Measurements from ENCODE around the gene CLEC4A.
"Not testable (repeated sequence)": the region's sequence is repeated elsewhere in the genome, so short reads cannot be mapped to it uniquely, and the experiment has no call there.

The CLEC4A gene

GRCh38 chr12:8123124-8123912, at the start of gene CLEC4A:
CLEC4A (plus strand) TSS chr12:8123617; CDS start chr12:8123879, 262 bp downstream.
- DNase-seq (ENCODE audit: low spot score), result no peak

DNA sequence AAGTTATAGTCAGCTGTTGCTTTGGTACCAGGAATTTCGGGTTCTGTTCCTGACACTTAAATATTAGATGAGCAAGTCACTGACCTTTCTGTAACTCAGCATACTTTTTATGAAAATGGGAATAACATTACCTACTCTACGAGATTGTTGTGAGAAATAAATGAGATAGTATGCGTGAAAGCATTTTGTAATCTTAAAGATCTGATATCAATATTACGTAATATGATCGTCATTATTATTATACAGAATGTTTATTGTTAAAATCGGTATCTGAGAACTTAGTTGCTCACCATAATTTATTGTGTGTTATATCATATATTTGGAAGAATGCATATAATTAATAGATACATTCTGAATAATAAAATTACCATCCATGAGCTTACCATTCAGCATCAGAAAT, 47.5 kb upstream of the CLEC4A start:
- no peak for DNase-seq (ENCODE audit: low spot score)

GRCh38 chr12:8076366-8076765, 47.1 kb upstream of the CLEC4A start:
- DNase-seq (ENCODE audit: low spot score), result no peak

GRCh38 chr12:8077207-8077606, 46.2 kb upstream of the CLEC4A start:
- DNase-seq (ENCODE audit: low spot score), result no peak

DNA sequence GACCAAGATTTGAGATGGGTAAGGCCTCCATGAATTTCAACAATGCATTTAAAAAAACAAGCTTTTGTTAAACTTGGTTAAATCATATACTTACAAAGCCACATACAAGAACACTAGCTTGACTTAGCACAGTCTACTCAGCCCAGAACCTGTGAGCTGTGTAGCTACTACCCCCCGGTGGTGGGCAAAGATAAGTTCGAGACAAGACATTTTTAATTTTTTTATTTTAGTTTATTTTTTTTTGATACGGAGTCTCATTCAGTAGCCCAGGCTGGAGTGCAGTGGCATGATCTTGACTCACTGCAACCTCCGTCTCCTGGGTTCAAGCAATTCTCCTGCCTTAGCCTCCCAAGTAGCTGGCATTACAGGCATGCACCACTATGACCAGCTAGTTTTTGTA, 45.0 kb upstream of the CLEC4A start:
- DNase-seq (ENCODE audit: low spot score), result peak; percentile 55

- DNase-seq (ENCODE audit: low spot score), result no peak
Measured at GRCh38 chr12:8078916-8079315, 44.5 kb upstream of the CLEC4A start.

GRCh38 chr12:8080120-8080519, 43.3 kb upstream of the CLEC4A start:
- DNase-seq (ENCODE audit: low spot score), result no peak

- DNase-seq (ENCODE audit: low spot score), result no peak
Measured at GRCh38 chr12:8081251-8081920, 42.0 kb upstream of the CLEC4A start.

DNA sequence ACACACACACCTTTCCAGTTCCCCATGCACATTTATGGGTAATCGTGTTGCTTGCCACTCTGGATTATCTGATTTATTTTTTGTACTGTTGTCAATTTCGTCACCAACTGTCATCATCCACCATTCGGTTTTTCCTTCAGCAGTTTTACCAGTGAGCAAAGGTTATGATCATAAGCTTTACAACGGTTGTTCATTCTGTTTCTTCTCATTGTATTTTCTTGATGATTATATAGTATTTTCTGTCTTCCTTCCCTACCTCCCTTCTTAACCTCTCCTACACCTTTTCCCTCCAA, 40.7 kb upstream of the CLEC4A start:
- DNase-seq (ENCODE audit: low spot score), result no peak

GRCh38 chr12:8084351-8084750, 39.1 kb upstream of the CLEC4A start:
- DNase-seq (ENCODE audit: low spot score), result not testable (repeated sequence)

GRCh38 chr12:8087666-8088065, 35.8 kb upstream of the CLEC4A start:
- DNase-seq (ENCODE audit: low spot score), result no peak

- DNase-seq (ENCODE audit: low spot score), result no peak
Measured at GRCh38 chr12:8088574-8088973, 34.8 kb upstream of the CLEC4A start.

- not testable (repeated sequence) for DNase-seq (ENCODE audit: low spot score)
Measured at GRCh38 chr12:8089277-8089676, 34.1 kb upstream of the CLEC4A start.

DNA sequence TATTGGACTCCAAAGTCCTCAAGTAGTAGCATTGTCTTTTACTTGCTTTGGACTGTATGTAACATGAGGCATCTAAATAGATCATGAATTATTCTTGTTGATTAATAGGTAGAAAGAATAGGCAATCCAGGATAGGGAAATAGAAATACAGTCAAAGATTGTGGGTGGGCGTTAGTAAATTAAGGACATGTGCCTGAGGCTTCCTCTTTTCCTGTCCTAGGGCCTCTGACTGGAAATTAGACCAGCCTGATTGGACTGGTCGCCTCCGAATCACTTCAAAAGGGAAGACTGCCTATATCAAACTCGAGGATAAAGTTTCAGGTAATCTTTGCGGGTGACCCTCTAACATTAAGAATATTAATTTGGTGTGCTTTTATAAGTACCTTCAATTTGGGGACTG, 33.7 kb upstream of the CLEC4A start:
- no peak for DNase-seq (ENCODE audit: low spot score)

GRCh38 chr12:8093291-8093690, 30.1 kb upstream of the CLEC4A start:
- DNase-seq (ENCODE audit: low spot score), result no peak

GRCh38 chr12:8096281-8096915, 27.0 kb upstream of the CLEC4A start:
- no peak for DNase-seq (ENCODE audit: low spot score)

DNA sequence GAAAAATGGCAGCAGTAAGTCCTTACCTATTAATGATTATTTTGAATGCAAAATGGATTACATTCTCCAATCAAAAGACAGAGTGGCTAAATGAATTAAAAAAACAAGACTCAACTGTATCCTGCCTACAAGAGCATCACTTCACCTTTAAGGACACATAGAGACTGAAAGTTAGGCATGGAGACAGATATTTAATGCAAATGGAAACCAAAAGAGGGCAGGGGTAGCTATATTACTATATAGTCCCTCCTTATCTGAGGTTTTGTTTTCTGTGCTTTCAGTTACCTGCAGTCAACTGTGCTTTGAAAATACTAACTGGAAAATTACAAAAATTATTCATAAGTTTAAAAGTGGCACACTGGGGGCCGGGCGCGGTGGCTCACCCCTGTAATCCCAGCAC, 24.2 kb upstream of the CLEC4A start:
- DNase-seq (ENCODE audit: low spot score), result no peak

DNA sequence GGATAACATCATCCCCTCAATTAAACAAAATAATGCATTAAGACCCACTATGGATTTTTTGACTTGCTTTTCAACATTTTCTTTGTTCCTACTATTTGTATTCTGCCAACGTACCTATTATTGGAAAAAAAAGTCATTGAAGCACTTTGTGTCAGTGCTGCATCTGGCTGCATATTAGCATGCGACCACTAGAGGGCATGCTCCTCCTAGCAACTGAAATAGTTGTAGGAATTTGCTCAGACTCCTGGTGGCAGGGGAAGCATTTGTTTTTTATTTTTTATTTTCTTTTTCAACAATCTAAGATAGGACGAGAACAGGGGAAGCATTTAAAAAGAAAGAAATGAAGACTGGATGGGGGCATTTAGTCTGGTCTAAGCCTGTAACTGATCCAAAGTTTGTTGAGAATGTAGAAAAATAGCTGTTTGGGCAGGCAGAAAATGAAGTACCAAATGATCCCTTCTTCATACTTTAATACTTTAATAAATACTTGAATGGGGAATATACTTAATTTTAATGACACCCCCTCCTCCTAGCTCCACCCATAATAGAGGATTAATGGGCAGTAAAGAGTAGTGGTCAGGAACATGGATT, 14.5 kb upstream of the CLEC4A start:
- DNase-seq (ENCODE audit: low spot score), result peak; percentile 83

DNA sequence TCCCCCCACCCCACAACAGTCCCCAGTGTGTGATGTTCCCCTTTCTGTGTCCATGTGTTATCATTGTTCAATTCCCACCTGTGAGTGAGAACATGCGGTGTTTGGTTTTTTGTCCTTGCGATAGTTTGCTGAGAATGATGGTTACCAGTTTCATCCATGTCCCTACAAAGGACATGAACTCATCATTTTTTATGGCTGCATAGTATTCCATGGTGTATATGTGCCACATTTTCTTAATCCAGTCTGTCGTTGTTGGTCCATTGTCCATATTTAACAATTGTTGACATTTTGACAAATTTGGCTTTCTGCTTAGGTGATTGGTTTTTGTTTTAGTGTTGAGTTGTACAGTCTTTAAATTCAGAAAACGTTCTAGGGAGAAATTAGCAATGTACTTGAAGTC, 10.3 kb upstream of the CLEC4A start:
- DNase-seq (ENCODE audit: low spot score), result not testable (repeated sequence)

- no peak for DNase-seq (ENCODE audit: low spot score)
Measured at GRCh38 chr12:8120072-8120713, 3.2 kb upstream of the CLEC4A start.

DNA sequence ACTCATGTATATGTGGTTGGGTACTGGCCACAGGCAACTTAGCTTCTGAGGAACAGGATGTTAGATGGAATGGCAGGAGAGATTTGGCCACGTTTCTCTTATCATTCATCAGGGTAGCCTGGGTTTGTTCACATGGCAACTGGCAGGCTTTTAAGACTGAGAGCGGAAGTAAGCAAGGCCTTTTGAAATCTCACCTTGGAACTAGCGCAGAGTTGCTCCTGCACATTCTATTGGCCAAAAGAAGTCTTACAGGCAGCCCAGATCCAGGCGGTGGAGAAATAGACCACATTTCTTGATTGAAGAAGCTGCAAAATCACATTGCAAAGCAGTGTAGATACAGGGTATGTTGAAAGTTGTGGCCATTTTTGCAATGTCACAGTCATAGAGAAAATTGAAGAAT, 3.7 kb downstream of the CLEC4A start:
- no peak for DNase-seq (ENCODE audit: low spot score)

GRCh38 chr12:8133636-8134397, 10.4 kb downstream of the CLEC4A start:
- DNase-seq (ENCODE audit: low spot score), result not testable (repeated sequence)

Data from ecto neural progenitor cell (in vitro differentiated cells).